OCI-LY7 (cell line): ENCODE data around the gene ESPNL. TPM values are rescaled to one million over a fixed set of nuclear protein-coding genes. Genes with fewer than 3 reads are reported as not detected.

Experiments
- BruUV-seq: library from RNA; stranded (reverse); fragments of 400-500 nt; replicated peaks from 2 replicates; lab custom pipeline; 2021; lab: Mats Ljungman, UMichigan
- CTCF ChIA-PET: fragments of 300-600 bp; sonication (Branson Sonifier 250); formaldehyde crosslinking; loops from one replicate; lab custom pipeline; 2022; ENCODE audit warnings: antibody characterized with exemption; ENCODE audit not compliant: unreplicated experiment; lab: Charles Lee
- POLR2A ChIA-PET: fragments of 300-600 bp; sonication (Branson Sonifier 250); formaldehyde crosslinking; loops from one replicate; lab custom pipeline; 2022; ENCODE audit warnings: antibody characterized with exemption; lab: Charles Lee
- DNase-seq: peaks from one replicate; pipeline ENCODE4 v3.0.0-alpha.2; 2015; ENCODE audit warnings: low spot score
- H2AFZ ChIP-seq: fragments of 200-600 bp; sonication (generic), shearing (Covaris generic); 2 replicates; pipeline ENCODE4 v1.6.1; 2014; ENCODE audit warnings: mild to moderate bottlenecking, antibody characterized with exemption, low read length, moderate library complexity
- H3K27ac ChIP-seq: fragments of 200-600 bp; sonication (generic); 2 replicates; pipeline ENCODE4 v1.5.1; 2014; ENCODE audit warnings: mixed run types, low read depth, mild to moderate bottlenecking, moderate library complexity, low read length, inconsistent platforms; ENCODE audit not compliant: poor library complexity, severe bottlenecking
- H3K36me3 ChIP-seq: fragments of 200-600 bp; sonication (generic); 2 replicates; pipeline ENCODE4 v1.6.1; 2014; ENCODE audit warnings: mild to moderate bottlenecking, antibody characterized with exemption, low read length, moderate library complexity, mixed read lengths; ENCODE audit not compliant: insufficient read depth
- H3K4me1 ChIP-seq: fragments of 200-600 bp; sonication (generic); 2 replicates; pipeline ENCODE4 v1.5.1; 2014; ENCODE audit warnings: mild to moderate bottlenecking, low read length; ENCODE audit not compliant: insufficient read depth, poor library complexity, severe bottlenecking
- H3K4me2 ChIP-seq: fragments of 200-600 bp; sonication (generic); 2 replicates; pipeline ENCODE4 v1.6.1; 2014; ENCODE audit warnings: mild to moderate bottlenecking, low read length
- H3K4me3 ChIP-seq: fragments of 200-600 bp; sonication (generic); 2 replicates; pipeline ENCODE4 v1.5.1; 2014; ENCODE audit warnings: mild to moderate bottlenecking, low read depth, low read length; ENCODE audit not compliant: poor library complexity, severe bottlenecking
- H3K79me2 ChIP-seq: fragments of 200-600 bp; sonication (generic); 2 replicates; pipeline ENCODE4 v1.6.1; 2016; ENCODE audit warnings: low read depth, mild to moderate bottlenecking, low read length, moderate library complexity, mixed read lengths; ENCODE audit not compliant: insufficient read depth
- H3K9me2 ChIP-seq: fragments of 200-600 bp; sonication (generic); 2 replicates; pipeline ENCODE4 v1.6.1; 2016; ENCODE audit warnings: mild to moderate bottlenecking, low read length, mixed read lengths; ENCODE audit not compliant: insufficient read depth
- H3K9me3 ChIP-seq: fragments of 200-600 bp; sonication (generic); 2 replicates; pipeline ENCODE4 v1.6.1; 2014; ENCODE audit warnings: mild to moderate bottlenecking, mixed run types, low read length, mixed read lengths
- H4K20me1 ChIP-seq: fragments of 200-600 bp; sonication (generic); 2 replicates; pipeline ENCODE4 v1.6.1; 2014; ENCODE audit warnings: mild to moderate bottlenecking, antibody characterized with exemption, low read length, moderate library complexity, mixed read lengths; ENCODE audit not compliant: insufficient read depth
- CTCF ChIP-seq: fragments of 200-600 bp; sonication (generic); conservative IDR thresholded peaks from 2 replicates; pipeline ENCODE4 v1.5.1; 2014; ENCODE audit warnings: mild to moderate bottlenecking, antibody characterized with exemption, low read length, moderate library complexity, mixed read lengths
- EZH2phosphoT487 ChIP-seq: fragments of 200-600 bp; sonication (generic); IDR thresholded peaks from 2 replicates; pipeline ENCODE4 v1.6.1; 2018; ENCODE audit warnings: low read depth, borderline replicate concordance, mild to moderate bottlenecking, mixed run types, antibody characterized with exemption, low read length, moderate library complexity, mixed read lengths
- intact Hi-C: fragments of 100-400 bp; cut with micrococcal nuclease; formaldehyde crosslinking; loops from one replicate; pipeline ENCODE4 v1.10.0; 2022; ENCODE audit not compliant: unreplicated experiment
- total RNA-seq, 2 experiments: library from RNA; depleted of rRNA in 1 of 2; stranded (reverse); fragments of >200 nt in 1 of 2; shearing (Covaris generic) in 1 of 2; gene quantifications; 2 replicates each; pipeline ENCODE4 v1.2.3, GENCODE V29; 2014 to 2022

ESPNL gene
- total RNA-seq, 2 experiments from 2014 or later: 5.0 to 7.7 TPM

DNA sequence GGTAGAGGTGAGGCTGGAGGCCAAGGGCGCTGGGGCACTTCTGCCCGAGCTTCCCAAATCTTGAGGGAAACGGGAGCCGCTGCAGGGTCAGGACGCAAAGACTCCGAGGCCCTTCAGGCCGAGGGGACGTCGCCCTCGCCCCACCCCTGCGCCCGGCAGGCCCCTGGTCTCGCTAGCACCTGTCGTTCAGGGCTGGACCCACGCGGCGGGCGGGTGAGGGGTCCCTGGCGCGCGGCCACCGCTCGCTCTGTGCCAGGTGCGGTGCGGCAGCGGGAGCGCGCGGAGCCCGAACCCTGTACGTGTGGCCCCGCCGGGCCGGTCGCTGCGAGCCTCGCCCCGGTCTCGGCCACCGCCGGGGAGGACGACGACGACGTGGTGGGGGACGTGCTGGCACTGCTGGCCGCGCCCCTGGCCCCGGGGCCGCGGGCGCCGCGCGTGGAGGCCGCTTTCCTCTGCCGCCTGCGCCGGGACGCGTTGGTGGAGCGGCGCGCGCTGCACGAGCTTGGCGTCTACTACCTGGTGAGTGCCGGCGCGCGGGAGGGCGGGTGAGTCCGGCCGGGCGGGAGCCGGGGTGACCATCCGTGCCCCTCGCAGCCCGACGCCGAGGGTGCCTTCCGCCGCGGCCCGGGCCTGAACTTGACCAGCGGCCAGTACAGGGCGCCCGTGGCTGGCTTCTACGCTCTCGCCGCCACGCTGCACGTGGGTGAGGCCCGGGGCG lies 63.5 kb downstream of the ESPNL start:
- Histone ChIP-seq H2AFZ (no peak overlapping the region), H4K20me1 (no peaks in the 10 kb centered on the region), H3K4me2 (no peak overlapping the region), H3K36me3 (no peaks in the 10 kb centered on the region; the same call in 1 of the 2 replicates), H3K4me3 (no peak overlapping the region), H3K27ac (no peak overlapping the region), H3K79me2 (no peaks in the 10 kb centered on the region), H3K4me1 (peaks cover 21% of the 10 kb centered on the region), H3K9me3 (no peaks in the 10 kb centered on the region), H3K9me2 (no peaks in the 10 kb centered on the region)
- ChIA-PET CTCF (interaction anchor here (1.5 kb wide), 1 partner anchor 100 kb away, joined by 7 read pairs; no protein-coding TSS in a partner anchor), POLR2A (no interaction called here)
- intact Hi-C loops: loop anchor here (5.0 to 10.0 kb wide), 3 partner anchors 79 to 309 kb away; partner anchors contain the start of genes HES6, RAMP1 and UBE2F
- no peak for TF ChIP-seq EZH2phosphoT487
- no TSS peak for BruUV-seq
- DNase-seq: no peak

- Histone ChIP-seq H3K4me3 (no peak overlapping the region), H3K9me2 (no peaks in the 10 kb centered on the region), H3K79me2 (no peaks in the 10 kb centered on the region), H4K20me1 (no peaks in the 10 kb centered on the region), H3K9me3 (no peaks in the 10 kb centered on the region), H3K4me1 (peaks cover 21% of the 10 kb centered on the region), H3K4me2 (no peak overlapping the region), H3K36me3 (peaks cover 11% of the 10 kb centered on the region), H2AFZ (no peak overlapping the region), H3K27ac (no peak overlapping the region)
- no peak for DNase-seq
- no TSS peak for BruUV-seq
- no peak for TF ChIP-seq CTCF
- no peak for TF ChIP-seq EZH2phosphoT487
- intact Hi-C loops: loop anchor here (5.0 to 10.0 kb wide), 3 partner anchors 77 to 310 kb away; partner anchors contain the start of genes HES6, RAMP1 and UBE2F
- POLR2A ChIA-PET: no interaction called here
- CTCF ChIA-PET: no interaction called here
These were observed 64.8 kb downstream of the ESPNL start for GRCh38 chr2:238164906-238165287.

- intact Hi-C loops: loop anchor here (10.0 kb wide), 1 partner anchor 311 kb away; the partner anchor contains the start of gene RAMP1
- Histone ChIP-seq H3K9me2 (no peaks in the 10 kb centered on the region), H3K27ac (no peak overlapping the region), H3K36me3 (peaks cover 16% of the 10 kb centered on the region), H3K4me1 (peaks cover 21% of the 10 kb centered on the region), H3K79me2 (no peaks in the 10 kb centered on the region), H3K4me2 (no peak overlapping the region), H3K9me3 (no peaks in the 10 kb centered on the region), H4K20me1 (no peaks in the 10 kb centered on the region), H2AFZ (no peak overlapping the region), H3K4me3 (no peak overlapping the region)
- POLR2A ChIA-PET: no interaction called here
- DNase-seq: no peak
- no TSS peak for BruUV-seq
- TF ChIP-seq EZH2phosphoT487 (no peak), CTCF (no peak)
- CTCF ChIA-PET: no interaction called here
These were observed 65.3 kb downstream of the ESPNL start for GRCh38 chr2:238165288-238165921.
